Measurements from ENCODE around the gene ADH5.
"Not testable (repeated sequence)": the region's sequence is repeated elsewhere in the genome, so short reads cannot be mapped to it uniquely, and the experiment has no call there.

The ADH5 gene

GRCh38 chr4:99029018-99029735 lies 59.4 kb downstream of the ADH5 start:
- DNase-seq (ENCODE audit: low read depth in 3 of 3): no peak

- DNase-seq (ENCODE audit: low read depth in 3 of 3): no peak
Observed at GRCh38 chr4:99028187-99028586, 60.4 kb downstream of the ADH5 start.

- no peak for DNase-seq (ENCODE audit: low read depth in 3 of 3)
Observed at GRCh38 chr4:99027304-99027703, 61.3 kb downstream of the ADH5 start.

GRCh38 chr4:99025506-99025905 lies 63.1 kb downstream of the ADH5 start:
- no peak for DNase-seq (ENCODE audit: low read depth in 3 of 3)

GRCh38 chr4:99024481-99025275 lies 63.9 kb downstream of the ADH5 start:
- DNase-seq (ENCODE audit: low read depth in 3 of 3): no peak

GRCh38 chr4:99023800-99024251 lies 64.8 kb downstream of the ADH5 start:
- DNase-seq (ENCODE audit: low read depth in 3 of 3): not testable (repeated sequence)

- no peak for DNase-seq (ENCODE audit: low read depth in 3 of 3)
Observed at GRCh38 chr4:99022566-99022965, 66.0 kb downstream of the ADH5 start.

GRCh38 chr4:99021386-99021785 lies 67.2 kb downstream of the ADH5 start:
- DNase-seq (ENCODE audit: low read depth in 3 of 3): no peak

All from stimulated activated CD4-positive, alpha-beta T cell treated with anti-CD3 and anti-CD28 coated beads, TNF-alpha, amount 100 ng/mL, for 4 hours (primary cell).